Sigmoid colon (tissue), 7 donors: Measurements from ENCODE around the gene MACF1. TPM values are rescaled to one million over a fixed set of nuclear protein-coding genes. Genes with fewer than 3 reads are reported as not detected.

Experiments used
- DNase-seq: peaks from one replicate; pipeline ENCODE4 v3.0.0-alpha.2; 2019
- H3K27ac ChIP-seq, 4 donors: fragments of 200-600 bp; sonication (generic); one replicate each; pipeline ENCODE4 v1.5.1; 2016 to 2019; ENCODE audit warnings: mild to moderate bottlenecking in 1 of 4
- H3K27me3 ChIP-seq, 3 donors: fragments of 200-600 bp; sonication (generic); one replicate each; pipeline ENCODE4 v1.5.1; 2019; ENCODE audit warnings: mild to moderate bottlenecking in 1 of 3
- H3K36me3 ChIP-seq, 4 donors: fragments of 200-600 bp; sonication (generic); one replicate each; pipeline ENCODE4 v1.5.1; 2016 to 2019
- H3K4me1 ChIP-seq, 4 donors: fragments of 200-600 bp; sonication (generic); one replicate each; pipeline ENCODE4 v1.5.1; 2017 to 2019
- H3K4me3 ChIP-seq, 4 donors: fragments of 200-600 bp; sonication (generic); one replicate each; pipeline ENCODE4 v1.5.1; 2017 to 2019; ENCODE audit warnings: mild to moderate bottlenecking in 2 of 4, moderate library complexity in 1 of 4
- H3K9me3 ChIP-seq, 4 donors: fragments of 200-600 bp in 3 of 4; sonication (generic) in 3 of 4; one replicate each; pipeline versions ENCODE4 v1.5.1 to v1.6.1; 2013 to 2019
- CTCF ChIP-seq, 4 experiments: fragments of 450-650 bp in 3 of 4; fragments of 200-600 bp in 1 of 4; IDR thresholded peaks; one replicate each; pipeline ENCODE4 v1.5.1; 2016 to 2019; ENCODE audit warnings: antibody characterized with exemption in 4 of 4, mild to moderate bottlenecking in 3 of 4, moderate library complexity in 2 of 4
- EP300 ChIP-seq, 4 donors: sonication (generic); formaldehyde crosslinking; IDR thresholded peaks; one replicate each; pipeline ENCODE4 v1.6.1; 2017; ENCODE audit warnings: antibody characterized with exemption in 4 of 4
- POLR2A ChIP-seq, 2 donors: fragments of 450-650 bp; IDR thresholded peaks; one replicate each; pipeline ENCODE4 v1.6.1; 2016; ENCODE audit warnings: antibody characterized with exemption in 2 of 2, mild to moderate bottlenecking in 2 of 2, moderate library complexity in 2 of 2
- POLR2AphosphoS5 ChIP-seq, 4 donors: sonication (generic); formaldehyde crosslinking; IDR thresholded peaks; one replicate each; pipeline ENCODE4 v1.6.1; 2017; ENCODE audit warnings: antibody characterized with exemption in 4 of 4
- WGBS, 2 donors: extraction: QIAGEN DNeasy Blood & Tissue Kit; methylation state at CpG; one replicate each; pipeline ENCODE4 v1.1.7; 2013; 5-methylcytosine and 5-hydroxymethylcytosine counted together
- intact Hi-C: fragments of 100-400 bp; cut with DNase I; formaldehyde crosslinking; loops from one replicate; pipeline ENCODE4 v1.15.1; 2023
- polyA plus RNA-seq, 3 donors: library from polyadenylated mRNA; stranded (reverse); fragments of 200-250 nt; gene quantifications; one replicate each; pipeline ENCODE4 v1.2.3, GENCODE V29; 2013
- total RNA-seq, 4 donors: library from RNA; depleted of rRNA; stranded (reverse); fragments of >200 nt; gene quantifications; one replicate each; pipeline ENCODE4 v1.1.0, GENCODE V29; 2016
- donor health status: healthy with polysubstance abuse.
- donor health status: Bipolar disorder and iron deficiency.
- donor health status: healthy.

MACF1 gene
- total and polyA plus RNA-seq, 7 donors: 16.0 to 657 (median 292) TPM

- intact Hi-C loops: no loop called here
- H3K36me3 ChIP-seq: peaks cover 27 to 77% (median 39%) of the 10 kb centered on the region in 4 donors
- peak overlapping the region in 2 of 4 donors; percentile 53 to 81 for H3K27ac ChIP-seq
- H3K27me3 ChIP-seq: no peaks in the 10 kb centered on the region
- no peaks in the 10 kb centered on the region for H3K9me3 ChIP-seq
- H3K4me3 ChIP-seq: no peak overlapping the region
- no peak for DNase-seq
- peaks cover 0 to 30% (median 16%) of the 10 kb centered on the region in 4 donors for H3K4me1 ChIP-seq
- WGBS, 2 donors: 93 to 96% methylated on average over 3 of the region's 3 CpGs
- no peak for TF ChIP-seq POLR2A (IDR thresholded peaks at IDR 0.05)
- no peak for TF ChIP-seq EP300 (IDR thresholded peaks at IDR 0.05)
- TF ChIP-seq POLR2AphosphoS5 (IDR thresholded peaks at IDR 0.05): no peak
- no peak for TF ChIP-seq CTCF (IDR thresholded peaks at IDR 0.05)
These were observed 132.6 kb downstream of the MACF1 start for GRCh38 chr1:39337067-39337466.

DNA sequence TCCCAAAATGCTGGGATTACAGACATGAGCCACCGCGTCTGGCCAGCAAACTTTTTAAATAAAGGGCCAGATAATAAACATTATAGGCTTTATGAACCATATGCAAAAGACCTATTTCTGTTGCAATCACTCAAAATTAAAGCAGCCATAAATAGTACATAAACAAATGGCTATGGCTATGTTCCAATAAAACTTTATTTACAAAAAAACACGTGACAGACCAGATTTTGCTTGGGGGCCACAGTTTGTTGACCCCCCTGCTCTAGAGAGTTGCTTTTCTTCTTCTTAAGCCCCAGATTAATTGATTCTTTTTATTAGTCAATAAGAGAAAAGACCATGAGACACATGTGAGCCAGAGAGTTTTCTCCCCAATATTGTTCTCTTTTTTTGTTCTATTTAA, 138.3 kb downstream of the MACF1 start:
- intact Hi-C loops: no loop called here
- Histone ChIP-seq H3K27me3 (no peaks in the 10 kb centered on the region), H3K4me1 (peaks cover 0 to 14% (median 2%) of the 10 kb centered on the region in 4 donors), H3K9me3 (no peaks in the 10 kb centered on the region), H3K4me3 (no peak overlapping the region), H3K27ac (peak overlapping the region in 1 of 4 donors; percentile 56), H3K36me3 (peaks cover 27 to 92% (median 53%) of the 10 kb centered on the region in 4 donors)
- DNase-seq: no peak
- 78 to 87% methylated on average over 3 of the region's 3 CpGs for WGBS, 2 donors
- no peak for TF ChIP-seq POLR2AphosphoS5 (IDR thresholded peaks at IDR 0.05)
- TF ChIP-seq CTCF (IDR thresholded peaks at IDR 0.05): no peak
- no peak for TF ChIP-seq POLR2A (IDR thresholded peaks at IDR 0.05)
- TF ChIP-seq EP300 (IDR thresholded peaks at IDR 0.05): no peak

DNA sequence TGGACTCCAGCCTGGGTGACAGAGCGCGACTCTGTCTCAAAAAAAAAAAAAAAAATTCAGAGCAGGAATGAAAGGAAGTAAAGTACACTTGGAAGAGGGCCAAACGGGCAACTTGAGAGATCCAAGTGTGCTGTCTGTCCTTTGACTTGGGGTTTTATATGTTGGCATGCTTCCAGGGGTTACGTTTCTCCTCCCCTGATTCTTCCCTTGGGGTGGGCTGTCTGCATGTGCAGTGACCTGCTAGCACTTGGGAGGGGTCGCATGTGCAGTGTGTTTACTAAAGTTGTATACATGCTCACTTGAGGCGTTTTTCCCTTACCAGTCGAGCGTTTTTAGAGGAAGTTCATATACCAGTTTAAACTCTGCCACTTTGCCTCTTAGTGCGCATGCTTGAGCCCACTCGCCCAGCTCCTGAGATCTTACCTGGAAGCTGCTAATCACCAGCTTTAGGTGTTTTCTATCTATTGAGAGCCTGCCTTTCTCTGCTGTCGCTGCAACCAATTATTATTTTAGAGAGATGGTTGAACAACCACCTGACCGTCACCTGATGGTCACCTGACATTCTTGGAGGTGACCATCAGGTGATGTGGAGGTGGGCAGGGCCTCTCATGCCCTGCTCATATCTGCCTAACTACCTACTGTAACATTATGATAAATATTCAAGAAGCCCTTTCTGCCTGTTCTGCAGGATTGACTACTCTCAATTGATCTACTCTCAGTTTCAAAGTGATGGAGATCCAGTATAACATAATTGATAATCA, 140.1 kb downstream of the MACF1 start:
- peaks cover 14 to 92% (median 50%) of the 10 kb centered on the region in 4 donors for H3K36me3 ChIP-seq
- H3K4me1 ChIP-seq: peaks cover 0 to 14% (median 2%) of the 10 kb centered on the region in 4 donors
- no peak for TF ChIP-seq CTCF (IDR thresholded peaks at IDR 0.05)
- no peak for TF ChIP-seq POLR2AphosphoS5 (IDR thresholded peaks at IDR 0.05)
- no peak for TF ChIP-seq POLR2A (IDR thresholded peaks at IDR 0.05)
- no peak for TF ChIP-seq EP300 (IDR thresholded peaks at IDR 0.05)
- intact Hi-C loops: no loop called here
- no peaks in the 10 kb centered on the region for H3K27me3 ChIP-seq
- no peak overlapping the region for H3K4me3 ChIP-seq
- no peak for DNase-seq
- H3K27ac ChIP-seq: peak overlapping the region in 2 of 4 donors; percentile 37 to 56
- H3K9me3 ChIP-seq: no peaks in the 10 kb centered on the region
- 18 to 63% methylated on average over 12 of the region's 12 CpGs for WGBS, 2 donors

DNA sequence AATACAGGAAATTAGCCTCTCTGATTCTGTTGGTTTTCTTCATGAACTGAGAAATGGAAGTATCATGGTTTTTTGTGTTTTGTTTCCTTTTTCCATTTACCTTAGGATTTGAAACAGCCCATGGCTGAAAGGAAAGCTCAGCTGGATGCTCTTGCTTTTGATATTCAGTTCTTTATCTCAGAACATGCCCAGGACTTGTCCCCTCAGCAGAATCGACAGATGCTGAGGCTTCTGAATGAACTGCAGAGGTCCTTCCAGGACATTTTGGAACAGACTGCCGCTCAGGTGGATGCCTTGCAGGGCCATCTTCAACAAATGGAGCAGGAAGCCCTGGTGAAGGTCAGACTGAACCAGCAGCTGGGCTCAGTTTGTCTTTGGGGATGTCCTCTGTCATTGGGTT, 142.4 kb downstream of the MACF1 start:
- H3K36me3 ChIP-seq: peaks cover 11 to 92% (median 50%) of the 10 kb centered on the region in 4 donors
- 44 to 46% methylated on average over 2 of the region's 2 CpGs for WGBS, 2 donors
- DNase-seq: no peak
- H3K4me1 ChIP-seq: peaks cover 0 to 14% (median 2%) of the 10 kb centered on the region in 4 donors
- no peak overlapping the region for H3K27ac ChIP-seq
- no peak overlapping the region for H3K4me3 ChIP-seq
- no peaks in the 10 kb centered on the region for H3K27me3 ChIP-seq
- intact Hi-C loops: no loop called here
- no peaks in the 10 kb centered on the region for H3K9me3 ChIP-seq
- TF ChIP-seq EP300 (IDR thresholded peaks at IDR 0.05) (no peak), POLR2AphosphoS5 (IDR thresholded peaks at IDR 0.05) (no peak), CTCF (IDR thresholded peaks at IDR 0.05) (no peak)
